ENCODE data around the gene PDE3A.
"Not testable (repeated sequence)": the region's sequence is repeated elsewhere in the genome, so short reads cannot be mapped to it uniquely, and the experiment has no call there.

Gene PDE3A

DNA sequence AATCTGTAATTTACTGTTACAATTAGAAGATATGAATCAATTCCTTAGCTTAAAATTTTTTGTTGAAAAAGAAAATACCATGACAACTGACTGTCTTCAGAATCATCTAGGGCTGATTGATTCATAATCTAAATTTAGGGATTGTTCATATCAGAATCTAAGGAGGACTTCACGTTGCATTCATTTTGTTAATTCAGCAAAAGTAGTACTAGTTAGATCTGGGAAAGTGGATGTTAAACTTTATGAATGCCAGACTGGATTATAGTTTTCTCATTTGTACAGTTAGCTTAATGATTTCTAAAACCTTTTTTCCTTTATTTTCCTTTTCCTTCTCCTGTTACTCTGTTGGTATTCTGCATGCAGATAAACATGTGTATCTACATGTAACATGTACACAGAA, 135.5 kb downstream of the PDE3A start:
- DNase-seq = no peak

DNA sequence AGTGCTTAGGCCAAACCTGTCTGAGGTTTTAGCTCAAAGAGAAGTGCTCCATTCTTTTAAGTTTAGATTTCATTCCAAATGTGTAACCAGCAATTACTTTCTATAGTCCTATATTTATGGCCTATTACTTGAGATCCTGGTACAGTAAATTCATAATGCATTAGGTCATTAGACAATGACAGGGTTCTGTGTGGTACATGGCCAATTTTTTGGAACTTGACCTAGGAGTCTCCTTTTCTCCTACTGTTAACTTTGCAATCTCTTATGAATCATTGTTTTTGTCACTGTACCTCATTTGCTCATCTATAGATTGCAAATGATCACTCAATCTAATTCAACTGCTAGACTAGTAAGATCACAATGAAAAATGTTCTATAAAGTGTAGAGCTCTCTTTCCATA, 136.7 kb downstream of the PDE3A start:
- no peak for DNase-seq

DNA sequence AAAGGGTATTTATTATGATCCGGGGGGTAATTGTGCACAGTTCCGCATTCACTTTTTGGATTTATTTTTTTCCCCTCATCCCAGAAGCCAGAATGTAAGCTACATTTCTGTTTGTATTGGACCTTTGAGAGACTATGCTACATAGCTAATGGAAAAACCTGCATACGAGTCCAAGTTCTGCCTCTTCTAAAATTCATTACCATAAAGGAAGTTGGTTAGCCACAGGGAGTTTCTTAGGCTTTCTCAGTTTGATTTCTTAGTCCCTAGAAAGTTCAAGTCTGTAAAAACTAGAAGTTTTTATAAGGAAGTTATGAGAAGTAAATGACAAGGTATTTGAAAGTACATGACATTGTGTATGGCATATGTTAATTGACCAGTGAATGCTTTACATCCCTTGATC, 138.7 kb downstream of the PDE3A start:
- DNase-seq = no peak

DNA sequence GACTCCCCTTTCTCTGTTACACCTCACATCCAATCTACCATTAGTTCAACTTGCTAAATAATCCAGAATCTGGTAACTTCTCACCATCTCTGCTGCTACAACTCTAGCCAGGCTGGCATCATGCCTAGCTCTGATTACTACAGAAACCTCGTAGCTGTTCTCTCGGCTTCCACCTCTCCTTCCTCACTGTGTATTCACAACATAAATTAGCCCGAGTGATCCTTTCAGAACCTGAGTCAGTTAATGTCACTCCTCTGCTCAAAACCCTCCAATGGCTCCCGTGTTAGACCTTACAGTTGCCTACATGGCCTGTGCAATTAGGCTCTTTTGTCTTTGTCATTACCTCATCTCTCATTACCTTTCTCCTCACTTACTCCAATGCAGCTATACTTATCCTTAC, 139.4 kb downstream of the PDE3A start:
- no peak for DNase-seq

DNA sequence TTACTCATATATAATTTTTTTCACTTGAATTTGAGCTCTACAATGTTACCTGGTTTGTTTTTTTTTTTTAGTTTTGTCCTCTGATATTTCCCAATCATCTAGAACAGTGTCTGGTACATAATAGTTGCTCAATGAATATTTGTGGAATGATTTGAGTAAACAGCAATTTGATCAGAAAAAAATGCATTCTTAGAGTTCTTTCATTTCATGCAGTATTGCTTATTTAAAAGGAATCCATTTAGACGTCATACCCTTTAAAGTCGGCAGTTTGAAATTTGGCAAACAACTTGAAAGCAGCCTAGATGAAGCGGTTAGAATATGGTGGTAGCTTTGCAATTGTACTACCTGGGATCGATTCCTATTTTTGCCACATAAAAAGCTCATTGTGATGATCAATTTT, 140.0 kb downstream of the PDE3A start:
- DNase-seq = no peak

DNA sequence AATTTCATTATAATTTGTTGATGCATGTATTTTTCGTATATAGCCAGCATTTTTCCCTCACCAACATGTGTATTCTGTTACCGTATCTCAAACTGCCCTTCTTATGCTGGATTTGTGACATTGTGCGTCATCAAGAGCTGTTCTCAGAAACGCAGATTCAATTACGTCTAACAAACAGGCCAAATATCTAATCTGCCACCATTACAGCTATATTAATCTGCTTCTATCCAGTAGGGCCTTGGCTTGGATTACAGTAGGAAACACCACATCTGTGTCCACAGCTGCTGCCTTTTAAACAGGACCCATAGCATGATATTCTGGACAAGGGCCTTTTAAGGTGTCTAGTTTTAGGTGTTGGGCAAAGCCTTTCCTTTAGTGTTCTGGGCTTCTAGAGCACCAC, 140.6 kb downstream of the PDE3A start:
- no peak for DNase-seq

DNA sequence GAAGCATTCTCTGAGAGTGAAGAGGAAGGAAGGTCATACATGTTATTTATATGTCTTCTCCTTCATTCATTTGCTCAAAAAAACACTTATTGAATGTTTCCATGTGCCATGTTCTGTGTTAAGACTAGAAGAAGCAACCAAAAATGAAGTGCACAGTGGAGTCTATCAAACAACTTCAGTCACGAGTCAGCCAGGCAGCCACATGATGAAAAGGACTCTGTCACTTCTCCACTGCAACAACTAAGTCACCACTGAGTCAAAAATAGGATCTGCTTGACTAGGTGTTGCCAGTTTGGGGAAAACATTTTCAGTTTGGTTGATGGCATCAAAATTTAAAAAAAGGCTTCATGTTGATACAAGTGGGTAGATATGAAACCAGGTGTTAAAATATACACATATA, 142.5 kb downstream of the PDE3A start:
- DNase-seq = no peak

DNA sequence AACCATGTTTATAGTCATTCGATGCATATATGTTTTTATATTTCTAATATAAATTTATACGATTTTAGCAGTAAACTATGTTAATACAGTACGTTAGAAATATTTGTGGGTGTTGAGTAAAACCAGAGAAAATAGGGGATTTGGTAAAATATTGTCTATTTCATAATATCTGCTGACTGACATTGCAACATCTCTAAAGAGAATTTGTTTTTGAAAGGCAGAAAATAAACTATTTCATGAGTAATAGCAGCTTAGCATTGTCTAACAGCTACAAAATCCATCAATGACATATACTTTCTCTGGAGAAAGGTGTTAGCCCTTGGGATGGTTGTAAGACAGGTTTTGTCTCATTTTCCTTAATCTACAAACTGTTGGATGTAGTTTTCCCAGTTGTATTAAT, 144.9 kb downstream of the PDE3A start:
- no peak for DNase-seq

DNA sequence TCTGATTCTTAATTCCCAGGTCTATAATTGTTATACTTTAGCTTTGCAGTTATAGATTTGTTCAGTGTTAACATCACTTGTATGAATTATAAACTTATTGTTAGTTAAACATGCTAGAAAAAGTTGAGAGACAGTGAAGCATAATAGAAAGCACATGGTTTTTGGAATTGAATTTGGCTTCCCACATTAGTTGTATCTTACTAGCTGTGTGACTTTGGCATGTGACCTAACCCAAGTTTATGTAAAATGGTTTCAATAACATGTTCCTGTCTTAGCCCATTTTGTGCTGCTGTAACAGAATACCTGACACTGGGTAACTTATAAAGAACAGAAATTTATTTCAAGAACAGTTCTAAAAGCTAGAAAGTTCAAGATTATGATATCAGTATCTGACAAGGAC, 146.3 kb downstream of the PDE3A start:
- no peak for DNase-seq

DNA sequence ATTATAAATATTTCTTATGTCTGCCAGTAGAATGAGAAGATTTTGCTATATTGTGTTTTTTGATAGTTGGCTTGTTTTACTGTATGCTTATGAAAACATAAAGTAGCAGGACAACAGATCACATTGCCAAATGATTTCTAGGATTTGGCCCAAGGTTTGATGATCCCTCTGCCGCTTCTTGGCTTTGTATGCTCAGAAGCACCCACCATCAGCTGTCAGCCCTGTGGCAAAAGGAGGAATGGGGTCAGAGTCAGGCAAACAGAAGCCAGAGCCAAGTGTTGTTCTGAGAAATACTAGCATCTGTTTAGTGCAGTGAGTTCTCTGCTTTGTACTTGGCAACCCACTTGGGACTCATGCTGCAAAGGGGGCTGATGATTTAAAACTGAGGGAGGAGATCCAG, 152.2 kb downstream of the PDE3A start:
- DNase-seq = no peak

DNA sequence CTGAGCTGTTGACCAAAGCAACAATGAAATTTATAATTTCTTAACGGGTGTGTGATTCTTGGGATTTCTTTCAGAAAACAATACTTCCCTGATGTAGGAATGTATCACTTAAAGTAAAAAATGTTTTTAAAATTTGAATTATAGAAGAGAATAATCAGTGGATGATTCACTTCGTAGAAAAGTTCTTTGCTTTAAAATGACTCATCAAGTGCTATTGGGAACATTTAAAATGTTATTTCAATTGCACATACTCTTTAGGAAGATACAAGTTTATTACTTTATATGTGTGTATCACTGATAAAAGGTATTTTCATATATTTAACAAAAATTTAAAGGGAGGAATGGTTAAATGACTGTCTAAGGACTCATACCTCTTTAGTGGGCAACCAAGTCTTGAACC, 155.3 kb downstream of the PDE3A start:
- no peak for DNase-seq

DNA sequence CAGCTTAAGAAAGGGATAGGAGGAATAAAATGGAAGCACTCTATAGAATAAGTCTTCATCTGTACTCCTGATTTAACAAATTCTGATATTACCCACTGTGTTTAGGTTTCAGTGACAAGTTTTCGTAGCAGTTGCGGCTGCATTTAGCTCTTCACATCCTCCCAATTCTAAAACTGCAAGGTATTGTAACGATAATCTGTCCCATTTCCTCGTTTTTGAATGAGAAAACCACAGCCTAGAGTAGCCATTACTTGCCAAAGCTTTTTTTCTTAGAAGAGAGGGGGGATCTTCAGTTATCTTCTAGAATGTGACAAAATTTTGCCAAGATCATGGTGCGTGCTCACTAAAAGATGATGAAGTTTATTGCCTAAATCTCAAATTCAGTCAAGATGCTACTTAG, 155.8 kb downstream of the PDE3A start:
- DNase-seq = no peak

DNA sequence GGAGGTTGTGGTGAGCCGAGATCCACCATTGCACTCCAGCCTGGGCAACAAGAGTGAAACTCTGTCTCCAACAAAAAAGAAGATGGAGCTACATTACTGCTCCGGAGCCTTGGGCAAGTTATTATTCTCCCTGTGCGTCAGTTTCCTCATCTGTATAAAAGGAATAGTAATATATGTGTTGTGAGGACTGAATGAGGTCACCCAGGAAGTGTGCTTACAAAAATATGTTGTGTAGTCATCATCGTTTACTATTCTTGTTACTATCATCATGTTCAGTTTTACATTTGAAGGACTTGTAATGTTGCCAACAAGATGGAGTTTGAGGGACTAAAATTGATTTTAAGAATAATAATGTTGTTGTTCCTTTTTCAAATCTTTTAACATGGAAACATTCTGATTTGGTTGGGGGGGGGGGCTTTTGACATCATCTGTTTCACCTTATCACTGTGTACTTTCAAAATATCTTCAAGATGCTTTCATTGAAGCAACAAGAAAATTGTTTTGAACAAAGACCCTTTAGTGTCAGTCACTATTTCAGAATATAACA, 156.8 kb downstream of the PDE3A start:
- no peak for DNase-seq

DNA sequence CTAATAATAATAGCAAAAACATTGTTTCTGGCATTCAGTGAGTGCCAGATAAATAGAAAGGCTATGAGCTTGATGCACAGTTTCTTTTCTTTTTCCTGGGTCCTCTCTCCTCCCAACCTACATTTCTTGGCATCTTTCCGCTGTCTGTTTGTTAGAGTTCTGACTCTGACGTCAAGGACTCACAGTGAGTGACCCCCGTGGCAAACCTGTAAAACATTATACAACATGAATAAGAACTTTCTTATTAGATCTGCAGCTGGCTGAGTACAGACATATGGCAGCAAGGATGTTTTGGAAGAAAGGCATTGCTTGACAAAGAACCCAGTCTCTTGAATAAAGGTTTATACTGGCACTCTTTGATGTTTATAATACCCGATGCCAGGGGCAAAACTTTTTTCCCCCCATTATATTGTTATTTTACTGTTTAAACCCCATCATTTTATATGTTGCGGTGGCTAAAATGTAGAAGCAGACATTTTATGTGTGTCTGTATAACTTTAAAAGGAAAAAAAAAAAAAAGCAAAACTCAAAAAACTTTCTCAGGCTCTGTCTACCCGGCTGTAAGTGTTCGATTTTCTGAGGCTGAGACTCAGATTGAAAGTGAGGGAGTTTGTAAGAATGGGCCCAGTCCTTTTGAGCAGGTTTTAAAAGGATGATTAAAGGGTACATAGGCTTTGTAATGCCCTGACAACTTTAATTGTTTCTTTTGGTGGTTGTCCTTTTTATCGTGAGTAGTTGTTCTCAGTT, 159.3 kb downstream of the PDE3A start:
- no peak for DNase-seq

DNA sequence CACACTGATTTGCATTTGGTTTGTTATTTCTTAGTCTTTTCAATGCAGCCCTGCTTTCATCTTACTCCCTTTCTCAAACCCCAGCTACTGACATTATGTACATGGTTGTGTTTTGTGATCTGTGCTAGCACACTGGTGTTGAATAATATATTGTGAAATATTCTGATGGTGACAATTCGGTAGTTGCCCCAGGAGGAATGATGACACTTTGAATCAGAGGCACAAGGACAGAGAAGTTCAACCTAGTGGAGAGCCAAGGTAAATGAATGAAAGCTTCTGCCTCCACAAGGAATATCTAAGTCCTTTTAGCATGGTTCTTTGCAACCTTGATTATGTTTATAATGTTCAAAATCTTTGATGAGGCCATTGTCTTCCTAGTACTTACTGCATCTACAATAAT, 159.9 kb downstream of the PDE3A start:
- no peak for DNase-seq

DNA sequence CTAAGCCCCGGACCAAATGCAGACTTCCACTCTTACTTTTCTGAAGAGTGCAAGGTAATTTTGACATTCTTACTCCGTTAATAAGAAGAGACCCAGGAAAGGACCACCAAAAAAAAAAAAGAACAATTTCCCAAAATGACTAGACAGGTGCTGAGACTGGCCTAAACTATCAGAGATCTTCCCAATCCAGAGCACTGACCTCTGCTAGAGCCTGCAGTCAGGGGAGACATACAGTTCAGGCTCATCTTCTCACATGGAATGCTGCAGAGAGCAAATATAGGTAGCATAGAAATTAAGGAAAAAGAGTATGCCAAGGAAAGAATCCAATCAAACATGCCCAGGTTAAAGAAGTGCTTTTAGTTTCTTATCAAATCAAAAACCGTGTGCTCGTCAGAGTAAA, 177.9 kb downstream of the PDE3A start:
- no peak for DNase-seq

DNA sequence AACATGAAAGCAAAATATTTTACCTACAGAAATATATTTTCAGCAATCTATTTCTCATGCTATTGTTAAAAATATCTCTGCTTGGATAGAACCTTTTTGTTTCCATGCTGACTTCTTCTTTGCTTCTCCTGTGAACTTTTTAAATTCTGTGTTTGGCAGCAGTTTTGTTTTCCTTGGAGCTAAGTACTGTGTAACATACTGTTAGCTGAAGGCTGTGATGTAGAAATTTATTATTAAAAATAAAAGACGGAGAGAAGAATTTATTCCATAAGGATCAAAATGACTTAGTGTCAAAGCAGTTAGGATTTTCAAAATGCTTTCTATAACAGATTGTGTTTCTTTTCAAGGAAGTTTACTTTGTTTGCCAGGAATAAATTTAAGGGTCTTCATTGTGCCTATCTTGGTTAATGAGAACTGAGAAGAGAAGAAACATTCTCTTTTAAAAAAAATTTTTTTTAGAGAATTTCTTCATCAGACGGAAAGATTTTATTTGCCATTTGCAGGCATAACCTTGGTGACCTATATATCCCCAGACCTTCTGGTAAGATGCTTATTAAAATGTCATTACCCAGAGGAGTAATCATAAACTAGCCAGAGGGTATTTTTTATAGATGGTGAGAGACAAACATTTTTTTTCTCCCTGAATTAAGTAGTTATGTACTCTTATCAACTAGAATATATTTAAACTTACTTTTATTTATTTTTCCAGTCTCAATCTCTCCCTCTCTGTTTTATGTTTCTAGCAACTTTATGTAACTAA, 179.7 kb downstream of the PDE3A start:
- DNase-seq = no peak

DNA sequence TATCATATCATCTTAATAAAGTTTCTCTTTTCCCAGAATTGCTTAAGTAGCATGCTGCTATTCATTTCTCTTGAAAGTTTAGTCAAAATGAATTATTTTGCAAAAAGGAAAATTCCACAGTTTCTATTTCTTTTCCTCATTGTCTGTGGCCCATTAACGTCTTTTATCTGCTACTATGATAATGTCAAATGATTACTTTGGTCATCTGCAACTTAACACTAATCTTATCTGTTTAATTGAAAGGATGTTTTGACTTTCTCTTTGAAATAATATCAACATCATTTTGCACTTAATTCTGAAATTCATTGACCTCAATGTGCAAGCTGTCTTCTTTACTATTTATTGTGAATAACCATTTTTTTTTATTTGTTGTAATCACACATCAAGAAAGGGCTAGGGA, 180.3 kb downstream of the PDE3A start:
- no peak for DNase-seq

DNA sequence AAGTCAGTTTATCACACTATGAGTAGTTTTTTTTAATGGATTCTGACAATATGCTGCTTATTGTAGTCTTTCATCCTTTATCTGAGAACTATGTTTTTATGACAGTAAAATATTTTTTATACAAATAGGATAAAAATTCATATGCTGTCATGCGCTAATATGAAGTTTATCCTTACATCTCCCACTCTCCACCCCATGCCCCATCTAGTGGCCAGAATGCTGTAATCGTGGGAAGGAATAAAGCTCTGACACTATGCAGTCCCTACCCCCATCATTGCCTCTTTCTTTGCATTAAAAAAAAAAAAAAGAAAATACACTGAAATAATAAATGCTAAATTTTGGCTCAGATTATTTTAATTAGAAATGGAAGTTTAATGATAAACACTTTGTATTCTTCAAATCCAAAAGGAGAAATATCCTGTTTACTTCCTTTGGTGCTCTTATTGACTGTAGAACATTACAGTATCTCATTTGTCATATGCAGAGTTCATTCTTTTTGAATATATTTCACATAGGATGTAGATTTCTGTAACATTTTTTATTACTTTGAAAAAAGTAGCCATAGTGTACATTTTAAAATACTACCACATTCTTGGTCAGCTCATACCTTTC, 180.9 kb downstream of the PDE3A start:
- DNase-seq = no peak

DNA sequence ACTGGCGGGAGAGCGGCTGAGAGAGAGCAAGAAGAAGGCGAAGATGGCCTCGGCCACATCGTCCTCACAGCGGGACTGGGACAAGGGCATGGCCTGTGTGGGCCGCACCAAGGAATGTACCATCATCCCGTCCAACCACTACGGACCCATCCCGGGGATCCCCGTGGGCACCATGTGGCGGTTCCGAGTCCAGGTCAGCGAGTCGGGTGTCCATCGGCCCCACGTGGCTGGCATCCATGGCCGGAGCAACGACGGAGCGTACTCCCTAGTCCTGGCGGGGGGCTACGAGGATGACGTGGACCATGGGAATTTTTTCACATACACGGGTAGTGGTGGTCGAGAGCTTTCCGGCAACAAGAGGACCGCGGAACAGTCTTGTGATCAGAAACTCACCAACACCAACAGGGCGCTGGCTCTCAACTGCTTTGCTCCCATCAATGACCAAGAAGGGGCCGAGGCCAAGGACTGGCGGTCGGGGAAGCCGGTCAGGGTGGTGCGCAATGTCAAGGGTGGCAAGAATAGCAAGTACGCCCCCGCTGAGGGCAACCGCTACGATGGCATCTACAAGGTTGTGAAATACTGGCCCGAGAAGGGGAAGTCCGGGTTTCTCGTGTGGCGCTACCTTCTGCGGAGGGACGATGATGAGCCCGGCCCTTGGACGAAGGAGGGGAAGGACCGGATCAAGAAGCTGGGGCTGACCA, 183.6 kb downstream of the PDE3A start:
- not testable (repeated sequence) for DNase-seq

DNA sequence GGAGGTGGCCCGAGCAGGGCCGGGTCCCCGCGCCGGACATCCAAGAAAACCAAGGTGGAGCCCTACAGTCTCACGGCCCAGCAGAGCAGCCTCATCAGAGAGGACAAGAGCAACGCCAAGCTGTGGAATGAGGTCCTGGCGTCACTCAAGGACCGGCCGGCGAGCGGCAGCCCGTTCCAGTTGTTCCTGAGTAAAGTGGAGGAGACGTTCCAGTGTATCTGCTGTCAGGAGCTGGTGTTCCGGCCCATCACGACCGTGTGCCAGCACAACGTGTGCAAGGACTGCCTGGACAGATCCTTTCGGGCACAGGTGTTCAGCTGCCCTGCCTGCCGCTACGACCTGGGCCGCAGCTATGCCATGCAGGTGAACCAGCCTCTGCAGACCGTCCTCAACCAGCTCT, 184.2 kb downstream of the PDE3A start:
- DNase-seq = not testable (repeated sequence)

DNA sequence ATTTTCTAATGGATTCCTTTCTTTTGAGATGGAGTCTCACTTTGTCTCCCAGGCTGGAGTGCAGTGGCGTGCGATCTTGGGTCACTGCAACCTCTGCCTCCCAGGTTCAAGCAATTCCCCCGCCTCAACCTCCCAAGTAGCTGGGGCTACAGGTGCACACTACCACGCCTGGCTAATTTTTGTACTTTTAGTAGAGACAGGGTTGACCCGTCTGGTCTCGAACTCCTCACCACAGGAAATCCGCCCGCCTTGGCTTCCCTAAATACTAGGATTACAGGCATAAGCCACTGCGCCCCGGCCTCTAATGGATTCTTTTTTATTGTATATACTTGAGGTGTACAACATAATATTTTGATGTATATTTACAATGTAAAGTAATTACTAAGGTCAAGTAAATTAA, 186.7 kb downstream of the PDE3A start:
- no peak for DNase-seq

DNA sequence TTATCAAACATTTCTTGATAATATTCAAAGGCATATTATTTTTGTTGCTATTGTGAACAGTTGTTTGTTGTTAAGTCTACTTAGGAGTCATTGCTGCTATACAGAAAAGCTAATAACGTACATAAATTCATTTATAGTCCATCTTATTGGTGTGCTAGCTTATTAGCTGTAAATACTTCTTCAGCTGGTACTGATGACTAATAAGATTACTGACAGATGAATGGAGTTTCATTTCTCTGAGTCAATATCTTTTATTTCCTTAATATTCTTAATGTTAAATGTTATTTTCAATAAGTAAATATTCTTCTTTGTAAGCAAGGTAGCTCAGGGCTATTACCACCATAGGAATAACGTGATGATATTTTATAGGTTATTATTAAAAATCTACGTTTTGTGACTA, 187.4 kb downstream of the PDE3A start:
- no peak for DNase-seq

Data from NCI-H1930 (cell line).